GDM1 (cell line): Measurements from ENCODE around the gene RASL11B.
A peak's percentile ranks its signal among the peaks of the same experiment; 100 is the strongest.

Experiments used
- DNase-seq: peaks from one replicate; lab custom pipeline; 2025; lab: John Stamatoyannopoulos, UW

The RASL11B gene

DNA sequence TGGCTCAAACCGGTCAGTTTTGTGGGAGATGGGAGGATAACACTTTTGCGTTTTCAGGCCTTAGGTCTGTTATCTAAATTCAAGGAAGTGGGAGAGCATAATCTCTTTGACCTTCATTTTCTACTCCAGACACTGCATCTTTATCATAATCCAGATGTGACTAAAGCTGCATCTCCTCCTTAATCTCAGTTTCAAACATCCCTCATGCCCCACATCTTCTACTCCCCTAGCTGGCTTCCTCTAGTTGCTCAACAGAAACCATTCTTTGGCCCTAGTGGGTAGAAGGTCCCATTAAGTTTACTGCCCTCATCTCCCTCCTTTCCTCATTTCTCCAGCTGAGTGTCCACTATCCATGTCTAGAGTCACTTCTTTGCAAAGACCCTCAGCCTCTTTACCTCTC is 18.8 kb upstream of the RASL11B start:
- DNase-seq: no peak

DNA sequence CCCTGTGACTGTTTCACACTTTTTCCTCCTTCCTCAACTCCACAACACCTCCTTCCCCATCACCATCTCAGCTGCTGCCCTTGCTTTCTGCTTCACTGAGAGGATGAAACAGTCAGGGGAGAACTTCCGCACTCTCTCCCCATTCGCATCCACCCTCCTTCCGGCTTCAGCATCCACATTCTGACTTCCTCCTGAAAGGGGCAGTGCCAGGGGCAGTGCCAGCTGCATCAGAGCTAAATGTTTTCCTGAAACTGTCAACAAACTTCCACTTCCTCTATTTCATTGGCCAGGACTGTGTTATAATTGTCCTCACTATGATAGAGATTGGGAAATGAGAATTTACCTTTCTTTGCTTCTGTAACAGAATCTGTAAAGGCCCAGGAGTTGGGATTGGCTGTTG is 18.2 kb upstream of the RASL11B start:
- peak; percentile 42 for DNase-seq

DNA sequence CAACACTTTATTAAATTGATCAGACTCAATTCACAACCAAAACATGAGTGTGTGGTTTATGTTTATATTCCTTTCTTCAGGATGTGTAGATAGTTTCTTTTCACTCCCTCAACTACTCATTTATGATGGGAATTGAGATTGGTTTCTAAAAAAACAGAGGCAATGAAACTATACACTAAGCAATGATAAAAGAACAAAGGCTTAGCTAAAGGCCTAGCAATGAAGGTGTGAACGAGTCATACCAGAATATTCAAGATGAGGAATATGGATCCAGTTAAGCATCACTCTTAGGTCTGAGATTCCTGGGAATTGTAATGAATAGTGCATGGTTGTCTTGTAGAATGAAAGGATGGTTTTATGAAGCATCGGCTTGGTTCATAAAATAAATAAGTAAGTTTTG is 17.5 kb upstream of the RASL11B start:
- no peak for DNase-seq

DNA sequence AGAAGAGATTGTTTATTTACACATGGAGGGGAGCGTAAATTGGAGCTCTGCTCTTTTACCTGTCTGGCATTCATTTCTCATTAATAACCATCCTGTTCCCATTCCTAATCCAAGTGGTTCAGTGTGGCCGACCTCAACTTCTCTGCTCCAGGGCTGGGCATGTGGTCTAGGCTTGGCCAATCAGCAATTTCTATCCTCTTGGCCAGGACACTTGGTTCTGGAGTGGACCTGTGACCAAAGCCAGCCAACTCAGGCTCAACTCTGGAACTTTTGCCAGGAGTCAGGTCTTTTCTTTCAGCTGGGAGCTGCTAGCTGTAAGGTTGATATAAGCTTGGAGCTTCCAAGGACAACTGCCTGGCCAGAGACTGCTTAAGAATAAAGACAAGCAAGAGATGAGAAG is 15.6 kb upstream of the RASL11B start:
- no peak for DNase-seq

DNA sequence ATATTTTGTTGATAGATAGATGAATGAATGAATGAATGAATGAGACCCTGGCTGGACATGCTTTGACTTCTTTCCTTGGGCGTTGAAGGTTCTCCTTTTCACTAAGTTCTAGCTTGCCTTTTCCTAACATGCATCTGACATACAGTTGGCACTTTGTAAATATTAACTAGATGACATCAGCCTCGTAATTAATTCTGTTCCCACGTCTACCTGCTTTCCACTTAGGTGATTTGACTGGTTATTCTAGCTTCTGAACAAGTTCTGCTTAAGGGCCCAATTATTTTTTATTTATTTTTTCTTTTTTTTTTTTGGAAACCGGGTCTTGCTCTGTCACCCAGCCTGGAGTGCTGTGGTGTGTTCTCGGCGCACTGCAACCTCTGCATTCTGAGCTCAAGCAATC is 13.9 kb upstream of the RASL11B start:
- DNase-seq: no peak

DNA sequence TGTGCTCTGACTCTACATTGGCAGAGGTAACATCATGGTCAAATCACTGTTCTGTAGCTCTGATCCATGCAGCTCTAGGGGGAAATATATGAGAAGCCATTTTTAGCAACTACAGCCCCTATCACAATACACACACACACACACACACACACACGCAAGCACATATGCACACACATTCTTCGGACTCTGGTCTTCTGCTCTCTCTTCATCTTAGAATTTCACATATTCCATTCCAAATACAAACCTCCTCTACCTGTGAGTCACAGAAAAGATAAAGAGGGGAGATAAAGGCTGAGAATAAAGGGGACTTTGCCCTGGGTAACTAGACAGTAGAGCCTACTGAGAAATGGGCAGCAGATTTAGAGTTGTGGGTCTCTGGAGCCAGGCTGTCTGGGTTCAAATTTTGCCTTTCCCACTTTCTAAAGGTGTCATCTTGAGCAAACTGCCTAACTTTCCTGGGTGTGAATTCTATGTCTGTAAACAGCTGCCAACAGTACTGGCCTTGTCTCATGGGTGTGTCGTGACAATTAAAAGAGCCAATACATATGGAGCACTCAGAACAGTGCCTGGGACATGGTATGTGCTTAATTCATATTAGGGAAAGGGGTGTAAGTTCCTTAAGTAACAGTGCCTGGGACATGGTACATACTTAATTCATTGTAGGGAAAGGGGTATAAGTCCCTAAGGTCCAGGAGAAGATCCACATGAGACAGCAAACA is 11.6 kb upstream of the RASL11B start:
- DNase-seq: no peak

DNA sequence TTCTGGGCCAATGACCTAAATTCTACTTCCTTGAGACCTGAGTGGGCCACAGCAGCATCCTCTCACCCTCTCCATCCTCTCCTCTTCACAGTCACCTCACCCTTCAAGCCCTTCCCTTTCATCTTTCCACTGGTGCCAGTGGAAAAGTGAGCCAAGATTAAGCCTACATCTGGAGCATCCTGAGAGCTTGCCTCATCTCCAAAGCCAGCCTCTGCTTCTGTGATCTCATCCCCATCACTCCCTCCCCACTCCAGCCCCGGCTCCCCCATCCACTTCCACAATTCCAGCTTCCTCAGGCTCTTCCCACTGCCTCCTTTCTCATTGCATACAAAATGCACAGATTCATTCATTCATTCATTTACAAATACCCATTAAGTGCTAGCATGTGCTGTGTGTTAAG is 10.1 kb upstream of the RASL11B start:
- no peak for DNase-seq

DNA sequence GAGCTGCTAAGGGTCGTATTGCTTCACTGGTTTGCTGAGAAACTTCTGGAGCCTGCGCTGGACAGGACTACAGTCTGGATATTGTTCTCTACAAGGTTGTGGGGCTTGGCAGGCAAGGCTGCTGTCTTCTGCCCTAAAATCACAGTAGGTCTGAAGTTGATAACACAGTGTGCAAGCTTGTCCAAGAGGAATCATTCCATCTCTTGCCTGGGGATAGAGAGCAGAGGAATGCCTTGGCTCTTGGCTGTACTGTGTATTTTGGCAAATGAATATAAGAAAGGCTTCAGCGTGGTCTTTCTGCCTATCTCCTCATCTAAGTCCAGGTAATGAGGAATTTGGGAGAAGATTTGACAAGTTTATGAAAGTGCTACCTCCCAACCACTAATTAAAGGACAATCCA is 9.4 kb upstream of the RASL11B start:
- DNase-seq: no peak

DNA sequence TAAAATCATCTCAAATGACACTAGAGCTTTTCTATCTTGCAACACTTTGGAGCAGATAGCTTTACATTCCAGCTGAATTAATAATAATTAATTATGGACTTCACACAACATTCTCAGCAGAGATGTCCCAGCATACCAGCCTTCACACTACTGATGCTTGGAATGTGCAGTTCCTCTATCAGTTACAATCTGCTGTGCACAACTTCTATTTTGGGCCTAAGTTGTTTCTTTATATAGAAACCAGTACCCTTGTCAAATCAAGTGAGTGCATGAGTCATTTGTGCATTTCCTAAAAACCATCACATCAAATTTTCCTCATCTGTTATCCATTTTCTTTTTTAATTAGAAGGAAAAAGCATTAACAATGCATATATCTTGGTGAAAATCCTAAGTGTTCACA is 8.8 kb upstream of the RASL11B start:
- no peak for DNase-seq

DNA sequence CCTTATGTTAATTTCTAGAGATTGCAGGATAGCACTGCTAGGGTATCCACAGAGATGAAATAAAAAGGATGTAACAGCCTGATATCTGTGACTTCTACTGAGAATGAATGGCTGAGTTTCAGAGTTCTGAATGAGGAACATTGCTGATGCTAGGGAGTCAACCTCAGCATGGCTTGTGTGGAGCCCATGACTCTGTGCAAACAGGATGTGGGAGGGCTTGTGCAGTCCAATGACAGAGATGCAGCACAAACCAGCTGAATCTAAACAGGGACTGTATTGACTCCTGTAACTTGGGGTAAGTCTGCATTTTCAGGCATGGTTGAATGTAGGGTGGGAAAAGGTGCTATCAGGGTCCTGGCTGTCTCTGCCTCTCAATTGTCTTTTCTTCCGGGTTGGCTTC is 5.3 kb upstream of the RASL11B start:
- DNase-seq: no peak

DNA sequence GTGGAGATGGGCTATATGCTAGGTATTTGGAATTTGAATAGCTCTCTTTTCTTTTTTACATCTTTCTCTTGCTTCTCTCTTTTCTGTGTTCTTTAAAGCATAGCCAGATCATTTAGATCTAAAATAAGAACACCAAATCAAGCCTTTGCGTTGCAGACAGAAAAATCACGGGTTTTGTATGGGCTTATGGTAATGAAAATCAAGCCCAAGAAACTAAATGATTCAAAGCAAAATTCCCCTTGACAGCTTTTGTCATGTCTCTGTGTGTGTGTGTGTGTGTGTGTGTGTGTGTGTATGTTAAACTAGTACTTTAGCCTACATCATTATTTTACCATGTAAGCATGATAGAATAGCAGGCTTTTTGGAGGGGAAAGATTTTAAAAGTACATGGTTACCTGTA is 1.8 kb upstream of the RASL11B start:
- no peak for DNase-seq

DNA sequence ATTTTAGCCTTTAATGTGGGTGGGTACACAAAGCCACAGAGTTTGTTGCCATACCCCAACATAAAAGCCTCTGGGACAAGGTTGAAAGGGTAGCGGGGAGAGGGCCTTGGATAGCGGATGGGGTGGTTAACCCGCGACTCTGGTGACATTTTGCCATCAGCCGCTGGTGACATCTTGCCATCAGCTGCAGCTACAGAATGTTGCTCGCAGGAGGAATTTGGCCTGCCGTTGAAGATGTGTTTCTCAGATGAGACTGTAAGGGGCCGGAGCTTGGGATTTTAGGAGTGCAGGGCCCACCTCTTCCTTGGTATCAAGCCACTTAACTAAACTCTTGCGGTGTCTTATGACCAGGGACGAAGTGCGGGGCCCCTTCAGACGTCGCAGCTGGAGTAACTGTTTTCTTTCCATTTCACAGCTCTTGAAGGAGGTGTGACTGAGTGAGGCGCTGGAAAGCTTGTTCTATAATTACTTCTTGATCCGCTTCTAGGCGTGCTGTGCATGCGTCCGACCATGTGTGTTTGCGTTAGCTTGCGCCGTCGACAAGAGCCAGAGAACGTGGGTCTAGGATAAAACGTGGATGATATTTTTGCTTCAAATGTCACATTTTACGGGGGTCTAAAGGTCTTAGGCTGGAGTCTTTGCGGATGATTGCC is 820 bp upstream of the RASL11B start:
- DNase-seq: no peak

DNA sequence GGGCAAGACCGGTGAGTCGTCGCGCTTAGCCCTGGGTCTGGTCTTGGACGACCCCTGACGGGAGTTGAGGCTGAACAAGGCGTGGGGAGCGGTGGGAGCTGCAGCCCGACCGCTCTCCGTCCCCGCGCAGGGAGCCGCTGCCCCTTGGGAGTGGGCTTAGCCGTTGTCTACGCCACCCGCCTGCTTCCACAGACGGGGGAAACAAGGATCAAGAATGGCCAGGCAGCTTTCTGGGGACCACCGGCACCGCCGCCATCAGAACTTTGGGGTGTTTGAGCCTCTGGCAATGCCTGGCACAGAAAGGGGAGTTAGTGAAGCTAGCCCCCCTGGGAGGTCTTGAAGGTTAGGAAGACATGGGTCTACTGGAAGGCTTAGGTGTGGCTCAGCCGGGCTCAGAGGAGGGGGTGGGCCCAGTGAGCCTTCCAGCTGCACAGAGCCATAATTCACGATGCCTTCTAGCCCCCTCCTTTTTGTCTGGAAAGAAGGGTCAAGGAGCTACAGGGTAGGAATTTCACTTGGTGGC is 583 bp downstream of the RASL11B start:
- no peak for DNase-seq

DNA sequence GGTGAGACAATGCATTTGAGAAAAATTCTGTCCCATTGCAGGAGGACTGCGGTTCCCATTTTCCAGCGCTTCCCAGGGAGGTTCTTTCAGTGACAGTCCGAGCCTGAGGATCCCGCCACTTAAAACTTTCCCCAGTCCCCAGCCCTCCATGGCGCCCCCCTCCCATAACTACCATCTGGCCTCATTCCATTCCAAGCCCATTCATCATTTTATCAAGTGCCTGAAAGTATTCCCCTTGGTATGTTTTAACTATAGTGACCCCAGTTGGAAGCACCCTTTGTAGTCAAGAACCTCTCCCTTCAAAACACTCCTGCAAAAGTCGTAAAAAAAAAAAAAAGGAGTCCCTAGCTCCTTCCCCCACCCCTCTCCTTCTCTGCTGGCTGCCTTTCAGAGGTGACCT is 1.2 kb downstream of the RASL11B start:
- DNase-seq: no peak

DNA sequence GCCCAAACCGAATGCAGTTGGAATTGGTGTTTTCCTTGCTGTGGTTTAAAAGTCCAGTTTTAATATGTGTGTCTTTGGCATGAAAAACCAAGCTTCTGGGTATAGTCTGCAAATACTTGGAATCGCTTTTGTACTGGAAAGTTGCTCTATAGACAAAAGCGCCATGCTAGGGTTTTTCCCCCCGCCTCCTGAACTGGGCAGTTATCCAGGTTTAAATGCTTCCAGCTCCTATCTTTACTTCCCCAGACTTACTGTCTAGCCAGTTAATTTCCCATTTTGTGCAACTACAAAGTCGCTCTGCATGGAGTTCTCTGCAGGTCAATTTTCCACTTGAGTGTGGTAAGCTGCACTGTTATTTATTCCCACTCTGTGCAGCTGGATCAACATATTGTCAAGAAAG is 2.7 kb downstream of the RASL11B start:
- DNase-seq: no peak

DNA sequence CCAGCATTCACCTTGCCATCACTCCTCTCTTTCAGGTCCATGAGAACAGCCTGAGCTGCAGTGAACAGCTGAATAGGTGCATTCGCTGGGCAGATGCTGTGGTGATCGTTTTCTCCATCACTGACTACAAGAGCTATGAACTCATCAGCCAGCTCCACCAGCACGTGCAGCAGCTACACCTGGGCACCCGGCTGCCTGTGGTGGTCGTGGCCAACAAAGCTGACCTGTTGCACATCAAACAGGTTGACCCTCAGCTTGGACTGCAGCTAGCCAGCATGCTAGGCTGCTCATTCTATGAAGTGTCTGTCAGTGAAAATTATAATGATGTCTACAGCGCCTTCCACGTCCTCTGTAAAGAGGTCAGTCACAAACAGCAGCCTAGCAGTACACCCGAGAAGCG is 3.2 kb downstream of the RASL11B start:
- DNase-seq: no peak

DNA sequence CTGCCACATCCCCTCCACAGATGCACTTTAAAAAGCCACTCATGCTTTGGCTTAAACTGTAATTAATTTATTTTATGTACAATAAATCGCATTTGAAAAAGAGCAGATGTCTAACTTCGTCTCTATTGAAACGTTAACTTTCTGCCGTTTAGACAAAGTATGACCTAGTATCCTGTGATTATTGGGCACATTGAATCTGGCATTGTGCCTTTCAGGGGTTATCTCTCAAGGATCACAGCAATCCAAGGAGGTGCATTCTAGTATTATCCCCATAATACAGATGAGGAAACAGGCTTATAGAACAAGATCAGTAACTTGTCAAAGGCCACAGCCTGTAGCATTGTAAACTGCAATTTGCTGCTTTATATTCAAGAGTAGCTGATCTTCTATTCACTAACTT is 4.6 kb downstream of the RASL11B start:
- no peak for DNase-seq

DNA sequence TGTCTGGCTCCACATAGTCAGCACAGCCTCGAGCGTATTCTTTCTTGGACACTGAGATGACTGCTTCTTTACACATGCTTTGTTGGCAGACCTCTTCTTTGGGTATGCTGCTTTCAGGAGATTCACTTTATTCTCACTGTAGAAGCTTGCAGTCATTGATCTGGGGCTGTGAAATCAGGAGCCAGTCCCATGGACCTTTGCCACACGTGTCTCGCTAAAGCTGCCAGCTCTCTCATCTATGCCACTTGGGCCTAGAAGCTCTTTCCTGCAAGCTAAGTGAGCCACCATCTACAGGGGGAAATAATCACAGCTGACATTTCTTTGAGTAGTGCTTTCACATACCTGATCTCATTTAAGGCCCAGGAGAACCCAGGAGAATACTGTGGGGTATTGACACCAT is 5.0 kb downstream of the RASL11B start:
- DNase-seq: no peak

DNA sequence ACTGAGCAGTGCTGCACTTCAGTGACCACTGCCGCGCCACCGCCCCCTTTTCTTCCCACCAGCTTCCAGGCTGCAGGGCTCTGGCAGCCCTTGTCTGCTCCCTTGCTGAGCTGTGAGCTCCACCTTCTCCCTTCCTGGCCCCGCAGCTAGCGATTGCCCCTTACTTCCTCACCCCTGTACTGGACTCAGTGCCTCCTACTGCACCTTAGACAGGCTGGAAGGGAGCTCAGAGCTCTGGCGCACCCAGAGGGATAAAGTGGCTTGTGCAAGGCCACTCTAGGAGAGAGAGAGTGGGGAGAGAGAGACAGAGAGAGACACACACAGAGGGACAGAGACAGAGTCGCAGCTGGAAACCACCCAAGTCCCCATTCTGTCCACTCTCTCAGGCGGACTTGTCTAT is 6.0 kb downstream of the RASL11B start:
- DNase-seq: no peak

DNA sequence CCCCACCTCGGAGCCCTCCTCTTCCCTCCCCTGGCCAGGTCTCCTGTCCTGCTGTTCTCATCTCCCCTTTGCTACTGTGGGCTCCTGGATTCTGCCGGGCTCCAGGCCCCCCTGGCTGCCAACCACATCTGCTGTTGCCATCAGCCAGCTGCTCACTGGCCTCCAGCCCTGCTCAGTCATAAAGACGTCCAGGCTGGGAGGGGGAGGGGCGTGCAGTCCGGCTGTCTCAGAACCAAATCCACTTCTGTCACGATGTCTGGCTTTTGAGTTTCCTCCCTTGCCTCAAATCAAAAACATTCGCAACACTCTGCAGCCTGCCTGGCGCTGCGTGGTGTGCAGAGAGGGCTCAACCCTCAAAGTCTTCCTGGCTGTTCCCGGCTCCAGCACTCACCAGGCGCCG is 7.1 kb downstream of the RASL11B start:
- DNase-seq: no peak

DNA sequence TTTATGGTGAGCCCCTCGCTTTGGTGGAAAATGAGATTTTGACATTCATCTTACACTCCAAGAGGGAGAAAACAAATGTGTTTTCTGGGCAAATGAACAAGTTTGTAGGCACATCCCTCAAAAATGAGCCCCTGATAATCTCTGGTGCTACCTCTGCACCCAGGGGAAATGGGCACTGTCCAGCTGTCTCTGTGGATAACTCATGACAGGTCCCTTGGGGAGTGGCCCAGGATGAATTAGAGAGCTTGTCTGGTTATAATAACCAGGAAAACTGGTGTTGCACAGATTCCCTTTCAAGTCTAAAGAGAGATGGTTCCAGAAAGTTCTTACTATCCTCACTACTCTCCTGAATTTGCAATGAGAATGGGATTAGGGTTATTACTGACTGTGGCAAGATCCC is 7.5 kb downstream of the RASL11B start:
- no peak for DNase-seq

DNA sequence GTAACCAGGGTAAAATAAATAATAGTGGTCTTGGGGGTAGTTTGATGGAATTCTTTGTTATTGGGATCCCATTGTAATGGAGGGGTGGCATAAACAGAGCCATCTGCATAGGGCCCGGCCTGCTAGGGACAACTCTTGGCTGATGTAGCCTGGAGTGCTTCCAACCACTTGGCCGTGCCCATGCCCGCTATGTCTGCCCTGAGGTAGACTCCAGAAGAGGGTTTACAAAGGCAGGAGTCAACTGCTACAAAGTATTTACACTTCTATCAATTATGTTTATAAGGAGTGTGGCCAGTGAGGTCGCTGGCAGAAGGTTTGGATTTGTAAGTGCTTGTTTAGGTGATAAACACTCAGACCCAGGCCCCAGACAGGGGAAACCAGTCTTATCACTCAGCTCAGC is 8.1 kb downstream of the RASL11B start:
- no peak for DNase-seq

DNA sequence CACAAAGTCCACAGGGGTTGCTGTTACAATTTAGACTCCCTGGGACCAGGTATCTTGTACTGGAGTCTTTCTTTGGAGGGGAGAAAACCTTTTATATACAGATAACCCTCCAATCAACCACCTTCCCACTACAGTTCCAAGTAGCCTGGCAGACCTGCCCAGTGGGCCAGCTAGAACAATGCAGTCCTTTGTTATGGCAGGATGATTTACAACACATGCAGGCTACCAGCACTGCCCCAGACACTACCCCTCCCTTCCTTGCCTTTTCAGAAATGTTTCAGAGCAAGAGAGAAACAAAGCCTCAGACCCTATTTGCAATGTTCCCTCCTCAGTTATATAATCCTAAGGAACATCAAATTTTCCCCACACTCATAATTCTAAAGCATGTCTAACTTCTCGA is 11.1 kb downstream of the RASL11B start:
- DNase-seq: no peak

DNA sequence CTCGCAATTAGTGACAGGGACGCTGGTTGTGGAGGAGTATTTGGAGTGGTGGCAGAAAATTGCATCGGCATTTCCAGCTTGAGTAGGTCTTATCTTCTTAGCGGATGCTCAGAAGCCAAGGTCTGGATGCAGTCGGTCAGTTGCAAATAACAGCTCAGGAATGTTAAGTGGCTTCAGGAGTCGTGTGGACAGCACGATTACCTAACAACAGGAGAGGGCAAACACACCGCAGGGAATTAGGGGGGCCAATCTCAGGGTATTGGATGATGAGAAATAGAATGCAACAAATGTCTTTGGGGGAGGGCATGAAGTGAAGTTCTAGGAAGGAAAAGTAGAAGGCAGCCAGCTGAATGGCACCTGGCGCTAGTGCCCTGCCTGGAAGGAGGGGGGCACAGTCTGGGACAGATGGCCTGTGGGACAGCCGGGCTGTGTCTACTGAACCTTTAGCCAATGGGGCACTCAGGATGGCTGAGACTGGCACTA is 11.8 kb downstream of the RASL11B start:
- no peak for DNase-seq
